Neural progenitor cell (in vitro differentiated cells): ENCODE data around the gene EFNA2.

Source experiments
- EZH2 ChIP-seq: fragments of 200-600 bp; sonication (generic); IDR thresholded peaks from 2 replicates; pipeline ENCODE4 v1.6.1; 2017; ENCODE audit warnings: antibody characterized with exemption, mild to moderate bottlenecking, moderate library complexity
- TF ChIP-seq, protein P1 (sequence below): fragments of 200-600 bp; sonication (generic); IDR thresholded peaks from 2 replicates; pipeline ENCODE4 v1.5.1; 2017; ENCODE audit warnings: antibody characterized with exemption, mild to moderate bottlenecking

DNA sequence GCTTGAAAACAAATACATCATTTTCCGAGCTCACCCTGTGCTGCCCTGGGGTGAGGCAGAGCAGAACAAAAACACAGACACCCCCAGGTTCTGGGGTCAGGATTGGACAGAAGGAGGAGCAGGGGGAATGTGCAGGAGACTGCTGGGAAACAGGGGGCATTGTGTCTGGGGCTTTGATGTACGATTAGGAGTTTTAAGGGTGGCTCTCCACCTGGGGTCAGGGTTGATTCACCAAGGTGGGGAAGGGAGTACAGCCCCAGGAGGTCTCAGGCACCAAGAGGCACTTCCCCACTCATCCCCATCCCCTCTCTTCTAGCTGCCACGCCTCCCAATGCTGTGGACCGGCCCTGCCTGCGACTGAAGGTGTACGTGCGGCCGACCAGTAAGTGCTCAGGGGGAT, 12.6 kb downstream of the EFNA2 start:
- TF ChIP-seq, protein P1, sequence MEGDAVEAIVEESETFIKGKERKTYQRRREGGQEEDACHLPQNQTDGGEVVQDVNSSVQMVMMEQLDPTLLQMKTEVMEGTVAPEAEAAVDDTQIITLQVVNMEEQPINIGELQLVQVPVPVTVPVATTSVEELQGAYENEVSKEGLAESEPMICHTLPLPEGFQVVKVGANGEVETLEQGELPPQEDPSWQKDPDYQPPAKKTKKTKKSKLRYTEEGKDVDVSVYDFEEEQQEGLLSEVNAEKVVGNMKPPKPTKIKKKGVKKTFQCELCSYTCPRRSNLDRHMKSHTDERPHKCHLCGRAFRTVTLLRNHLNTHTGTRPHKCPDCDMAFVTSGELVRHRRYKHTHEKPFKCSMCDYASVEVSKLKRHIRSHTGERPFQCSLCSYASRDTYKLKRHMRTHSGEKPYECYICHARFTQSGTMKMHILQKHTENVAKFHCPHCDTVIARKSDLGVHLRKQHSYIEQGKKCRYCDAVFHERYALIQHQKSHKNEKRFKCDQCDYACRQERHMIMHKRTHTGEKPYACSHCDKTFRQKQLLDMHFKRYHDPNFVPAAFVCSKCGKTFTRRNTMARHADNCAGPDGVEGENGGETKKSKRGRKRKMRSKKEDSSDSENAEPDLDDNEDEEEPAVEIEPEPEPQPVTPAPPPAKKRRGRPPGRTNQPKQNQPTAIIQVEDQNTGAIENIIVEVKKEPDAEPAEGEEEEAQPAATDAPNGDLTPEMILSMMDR: no peak
- TF ChIP-seq EZH2: no peak
